22Rv1 (cell line): ENCODE measurements around the gene SLC46A3.
A peak's percentile ranks its signal among the peaks of the same experiment; 100 is the strongest.

ENCODE experiments used
- H3K27ac ChIP-seq: fragments of 450-650 bp; 2 replicates; pipeline ENCODE4 v1.5.1; 2017
- CTCF ChIP-seq: fragments of 450-650 bp; IDR thresholded peaks from 2 replicates; pipeline ENCODE4 v1.5.1; 2017; ENCODE audit warnings: mild to moderate bottlenecking
- ZFX ChIP-seq: fragments of 450-650 bp; IDR thresholded peaks from 2 replicates; pipeline ENCODE4 v1.6.1; 2017; ENCODE audit warnings: antibody characterized with exemption, borderline replicate concordance

The SLC46A3 gene

GRCh38 chr13:28718543-28719226 lies at the start of gene SLC46A3:
TSS of gene SLC46A3 (minus strand) at chr13:28718970. CDS start at chr13:28717998, 972 bp downstream.
- H3K27ac ChIP-seq = 0 out of 2 replicates have a peak within 1 kb of the TSS, but pooled peaks have one; percentile 13
- TF ChIP-seq CTCF (peak; percentile 28), ZFX (no peak)

GRCh38 chr13:28763887-28764286 lies 45.1 kb upstream of the SLC46A3 start:
- no peak overlapping the region for H3K27ac ChIP-seq
- no peak for TF ChIP-seq CTCF
- no peak for TF ChIP-seq ZFX

GRCh38 chr13:28761586-28761985 lies 42.8 kb upstream of the SLC46A3 start:
- no peak for TF ChIP-seq ZFX
- no peak overlapping the region for H3K27ac ChIP-seq

- TF ChIP-seq CTCF = no peak
- no peak overlapping the region for H3K27ac ChIP-seq
Measured at GRCh38 chr13:28755546-28755870, 36.7 kb upstream of the SLC46A3 start.

- TF ChIP-seq CTCF = peak; percentile 54
- TF ChIP-seq ZFX = no peak
- no peak overlapping the region for H3K27ac ChIP-seq
Measured at GRCh38 chr13:28754698-28755545, 36.2 kb upstream of the SLC46A3 start.

- no peak overlapping the region for H3K27ac ChIP-seq
- no peak for TF ChIP-seq CTCF
- TF ChIP-seq ZFX = no peak
Measured at GRCh38 chr13:28753946-28754345, 35.2 kb upstream of the SLC46A3 start.

- no peak for TF ChIP-seq ZFX
- no peak for TF ChIP-seq CTCF
- no peak overlapping the region for H3K27ac ChIP-seq
Measured at GRCh38 chr13:28753208-28753892, 34.6 kb upstream of the SLC46A3 start.
